Neural progenitor cell (in vitro differentiated cells): ENCODE data around the gene SRPK1. TPM values are rescaled to one million over a fixed set of nuclear protein-coding genes. Genes with fewer than 3 reads are reported as not detected.

Experiments used
- DNase-seq: peaks from one replicate; pipeline ENCODE4 v3.0.0-alpha.2; 2016; ENCODE audit warnings: low spot score
- H2AFZ ChIP-seq: fragments of 200-600 bp; sonication (generic); replicated peaks from 2 replicates; pipeline ENCODE4 v1.6.1; 2016; ENCODE audit warnings: antibody characterized with exemption
- H3F3A ChIP-seq: fragments of 200-600 bp; sonication (generic); 2 replicates; pipeline ENCODE4 v1.6.1; 2016; ENCODE audit warnings: antibody characterized with exemption, low read depth
- H3K27ac ChIP-seq: fragments of 200-600 bp; sonication (generic); 2 replicates; pipeline ENCODE4 v1.5.1; 2016; ENCODE audit warnings: mild to moderate bottlenecking
- H3K27me3 ChIP-seq: fragments of 200-600 bp; sonication (generic); 2 replicates; pipeline ENCODE4 v1.6.1; 2016; ENCODE audit warnings: mild to moderate bottlenecking, moderate library complexity
- H3K36me3 ChIP-seq: fragments of 200-600 bp; sonication (generic); 2 replicates; pipeline ENCODE4 v1.5.1; 2016
- H3K4me1 ChIP-seq: fragments of 200-600 bp; sonication (generic); 2 replicates; pipeline ENCODE4 v1.6.1; 2016; ENCODE audit warnings: mixed run types
- H3K4me2 ChIP-seq: fragments of 200-600 bp; sonication (generic); 2 replicates; pipeline ENCODE4 v1.6.1; 2016
- H3K4me3 ChIP-seq: fragments of 200-600 bp; sonication (generic); 2 replicates; pipeline ENCODE4 v1.5.1; 2016
- H3K79me2 ChIP-seq: fragments of 200-600 bp; sonication (generic); 2 replicates; pipeline ENCODE4 v1.6.1; 2016; ENCODE audit warnings: low read depth
- H3K9ac ChIP-seq: fragments of 200-600 bp; sonication (generic); 2 replicates; pipeline ENCODE4 v1.6.1; 2016
- H3K9me3 ChIP-seq: fragments of 200-600 bp; sonication (generic); 2 replicates; pipeline ENCODE4 v1.5.1; 2016; ENCODE audit warnings: low read depth
- H4K20me1 ChIP-seq: fragments of 200-600 bp; sonication (generic); 2 replicates; pipeline ENCODE4 v1.6.1; 2016; ENCODE audit warnings: low read depth
- H3K27ac Mint-ChIP-seq: 3 replicates; pipeline ENCODE4 v1.8.0; 2021; ENCODE audit warnings: mixed read lengths
- H3K27me3 Mint-ChIP-seq: 2 replicates; pipeline ENCODE4 v1.8.0; 2022; ENCODE audit warnings: low read depth, mild to moderate bottlenecking, inconsistent platforms, moderate library complexity, mixed read lengths; ENCODE audit not compliant: insufficient read depth
- H3K36me3 Mint-ChIP-seq: 3 replicates; pipeline ENCODE4 v1.8.0; 2021; ENCODE audit warnings: mixed read lengths
- H3K4me1 Mint-ChIP-seq: 3 replicates; pipeline ENCODE4 v1.8.0; 2021; ENCODE audit warnings: mixed read lengths
- H3K4me3 Mint-ChIP-seq: 3 replicates; pipeline ENCODE4 v1.8.0; 2021; ENCODE audit warnings: mild to moderate bottlenecking, moderate library complexity, mixed read lengths
- H3K9me3 Mint-ChIP-seq: 3 replicates; pipeline ENCODE4 v1.8.0; 2020; ENCODE audit warnings: mixed read lengths
- EZH2 ChIP-seq: fragments of 200-600 bp; sonication (generic); IDR thresholded peaks from 2 replicates; pipeline ENCODE4 v1.6.1; 2017; ENCODE audit warnings: antibody characterized with exemption, mild to moderate bottlenecking, moderate library complexity
- EZH2phosphoT487 ChIP-seq: fragments of 200-600 bp; sonication (generic); IDR thresholded peaks from 2 replicates; pipeline ENCODE4 v1.6.1; 2017; ENCODE audit warnings: antibody characterized with exemption
- total RNA-seq: library from RNA; depleted of rRNA; stranded (reverse); fragments of >200 nt; gene quantifications from 2 replicates; pipeline ENCODE4 v1.2.3, GENCODE V29; 2015; ENCODE audit warnings: low replicate concordance
- TF ChIP-seq, protein P1 (sequence below): fragments of 200-600 bp; sonication (generic); IDR thresholded peaks from 2 replicates; pipeline ENCODE4 v1.5.1; 2017; ENCODE audit warnings: antibody characterized with exemption, mild to moderate bottlenecking

SRPK1 gene
- total RNA-seq, 1 donor from 2014 or later: 181 TPM

DNA sequence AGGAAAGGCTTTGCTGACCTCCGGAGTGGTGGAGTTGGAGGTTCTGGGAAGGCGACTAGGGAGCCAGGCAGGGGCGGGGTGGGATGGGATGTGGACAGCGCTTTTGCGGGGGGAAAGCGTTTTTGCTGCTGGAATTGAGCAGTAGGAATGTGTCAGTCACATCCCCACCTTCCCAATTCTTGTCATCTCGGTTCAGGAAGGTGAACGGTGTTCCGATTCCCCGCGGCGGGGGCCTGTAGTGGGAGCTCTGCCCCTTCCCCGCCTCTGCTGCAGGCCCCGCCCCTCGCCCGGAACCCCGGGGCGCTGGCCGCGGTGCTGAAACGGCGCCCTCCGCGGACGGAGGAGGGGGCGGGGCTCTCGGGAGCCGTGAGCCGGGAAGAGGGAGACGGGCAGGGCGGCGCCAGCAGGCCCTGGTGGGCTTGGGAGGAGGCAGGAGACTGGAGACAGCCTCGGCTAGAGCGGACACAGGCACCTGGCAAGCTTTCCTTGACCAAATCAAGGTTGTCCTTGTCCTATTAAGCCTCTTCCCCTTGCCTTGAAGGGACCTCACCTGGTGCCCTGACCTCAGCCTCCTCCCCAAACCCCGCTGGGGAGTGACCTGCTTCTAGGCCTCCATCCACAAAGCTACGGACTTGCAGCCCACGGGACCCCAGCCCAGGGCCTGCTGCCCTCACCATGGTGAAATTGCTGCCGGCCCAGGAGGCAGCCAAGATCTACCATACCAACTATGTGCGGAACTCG, 115.7 kb downstream of the SRPK1 start, which contains the start of gene LHFPL5:
Gene LHFPL5, plus strand, starts transcription at position 357 of the 741 bp plus-strand sequence. Its CDS starts 319 bp downstream, at position 676.
- Histone ChIP-seq H4K20me1 (peaks cover 7% of the 10 kb centered on the region), H3K79me2 (no peaks in the 10 kb centered on the region), H3K4me3 (peak within 1 kb of the TSS; percentile 49), H3K27ac (no peak within 1 kb of the TSS), H3K9ac (no peak within 1 kb of the TSS), H3K36me3 (no peaks in the 10 kb centered on the region), H3K4me2 (peak within 1 kb of the TSS; percentile 72), H3K9me3 (no peaks in the 10 kb centered on the region), H2AFZ (peak within 1 kb of the TSS; percentile 61), H3K27me3 (no peaks in the 10 kb centered on the region), H3F3A (no peaks in the 10 kb centered on the region), H3K4me1 (no peaks in the 10 kb centered on the region)
- H3K36me3 Mint-ChIP-seq: no peaks in the 10 kb centered on the region
- H3K27me3 Mint-ChIP-seq: peaks cover 8% of the 10 kb centered on the region
- TF ChIP-seq EZH2 (no peak), EZH2phosphoT487 (no peak)
- TF ChIP-seq, protein P1, sequence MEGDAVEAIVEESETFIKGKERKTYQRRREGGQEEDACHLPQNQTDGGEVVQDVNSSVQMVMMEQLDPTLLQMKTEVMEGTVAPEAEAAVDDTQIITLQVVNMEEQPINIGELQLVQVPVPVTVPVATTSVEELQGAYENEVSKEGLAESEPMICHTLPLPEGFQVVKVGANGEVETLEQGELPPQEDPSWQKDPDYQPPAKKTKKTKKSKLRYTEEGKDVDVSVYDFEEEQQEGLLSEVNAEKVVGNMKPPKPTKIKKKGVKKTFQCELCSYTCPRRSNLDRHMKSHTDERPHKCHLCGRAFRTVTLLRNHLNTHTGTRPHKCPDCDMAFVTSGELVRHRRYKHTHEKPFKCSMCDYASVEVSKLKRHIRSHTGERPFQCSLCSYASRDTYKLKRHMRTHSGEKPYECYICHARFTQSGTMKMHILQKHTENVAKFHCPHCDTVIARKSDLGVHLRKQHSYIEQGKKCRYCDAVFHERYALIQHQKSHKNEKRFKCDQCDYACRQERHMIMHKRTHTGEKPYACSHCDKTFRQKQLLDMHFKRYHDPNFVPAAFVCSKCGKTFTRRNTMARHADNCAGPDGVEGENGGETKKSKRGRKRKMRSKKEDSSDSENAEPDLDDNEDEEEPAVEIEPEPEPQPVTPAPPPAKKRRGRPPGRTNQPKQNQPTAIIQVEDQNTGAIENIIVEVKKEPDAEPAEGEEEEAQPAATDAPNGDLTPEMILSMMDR: no peak
- H3K4me3 Mint-ChIP-seq: peak within 1 kb of the TSS; percentile 80
- peak; percentile 92 for DNase-seq
- H3K9me3 Mint-ChIP-seq: no peaks in the 10 kb centered on the region
- no peak within 1 kb of the TSS for H3K27ac Mint-ChIP-seq
- H3K4me1 Mint-ChIP-seq: peaks cover 2% of the 10 kb centered on the region

DNA sequence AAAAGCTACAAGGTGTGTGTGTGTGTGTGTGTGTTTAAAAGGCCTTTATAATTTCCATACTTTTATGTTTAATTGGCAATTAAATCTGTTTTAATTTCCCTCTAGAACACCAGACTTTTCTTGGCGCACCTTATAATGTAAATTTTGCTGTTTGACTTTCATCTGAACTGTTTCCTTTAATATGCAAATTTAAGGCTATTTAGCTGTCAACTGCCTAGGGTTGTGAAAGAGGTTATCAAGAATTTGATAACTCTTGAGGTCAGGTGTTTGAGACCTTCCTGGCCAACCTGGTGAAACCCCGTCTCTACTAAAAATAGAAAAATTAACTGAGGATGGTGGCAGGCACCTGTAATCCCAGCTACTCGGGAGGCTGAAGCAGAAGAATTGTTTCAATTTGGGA, 119.8 kb downstream of the SRPK1 start:
- TF ChIP-seq EZH2: no peak
- TF ChIP-seq, protein P1: no peak
- no peak for TF ChIP-seq EZH2phosphoT487
- no peaks in the 10 kb centered on the region for H3K36me3 Mint-ChIP-seq
- H3K27ac ChIP-seq: no peak overlapping the region

DNA sequence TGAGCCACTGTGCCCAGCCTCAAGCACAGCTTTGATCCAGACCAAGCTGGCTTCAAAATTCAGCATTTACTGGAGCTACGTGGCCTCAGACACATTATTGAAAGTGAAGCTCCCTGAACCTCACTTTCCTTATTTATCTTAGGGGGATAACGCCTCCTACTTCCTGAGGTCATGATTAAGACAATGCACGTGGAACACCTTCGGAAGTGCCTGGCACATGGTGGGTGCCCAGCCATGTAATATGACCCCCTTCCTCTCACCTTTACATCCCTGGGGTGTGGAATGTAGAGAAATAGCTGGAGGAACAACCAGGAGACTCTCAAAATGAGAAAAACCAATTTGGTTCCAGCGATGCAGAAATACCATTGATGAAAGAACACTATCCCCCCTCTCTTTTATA, 122.2 kb downstream of the SRPK1 start:
- Mint-ChIP-seq H3K4me3 (no peak overlapping the region), H3K36me3 (no peaks in the 10 kb centered on the region), H3K9me3 (peaks cover 3% of the 10 kb centered on the region), H3K27ac (no peak overlapping the region), H3K27me3 (peaks cover 6% of the 10 kb centered on the region), H3K4me1 (peaks cover 8% of the 10 kb centered on the region)
- Histone ChIP-seq H4K20me1 (no peaks in the 10 kb centered on the region), H3K36me3 (no peaks in the 10 kb centered on the region), H3K9ac (no peak overlapping the region), H2AFZ (no peak overlapping the region), H3K9me3 (no peaks in the 10 kb centered on the region), H3K4me3 (no peak overlapping the region), H3K4me1 (no peaks in the 10 kb centered on the region), H3F3A (no peaks in the 10 kb centered on the region), H3K27me3 (no peaks in the 10 kb centered on the region), H3K79me2 (no peaks in the 10 kb centered on the region), H3K4me2 (no peak overlapping the region), H3K27ac (no peak overlapping the region)
- no peak for DNase-seq
- TF ChIP-seq, protein P1: no peak
- TF ChIP-seq EZH2 (no peak), EZH2phosphoT487 (no peak)

More for the DNA sequence above, 119.8 kb downstream of the SRPK1 start:
- Histone ChIP-seq H3K27me3 (no peaks in the 10 kb centered on the region), H3K9me3 (no peaks in the 10 kb centered on the region), H3K79me2 (no peaks in the 10 kb centered on the region), H2AFZ (no peak overlapping the region), H3F3A (no peaks in the 10 kb centered on the region), H4K20me1 (peaks cover 7% of the 10 kb centered on the region), H3K4me3 (no peak overlapping the region), H3K4me1 (no peaks in the 10 kb centered on the region), H3K36me3 (no peaks in the 10 kb centered on the region), H3K4me2 (no peak overlapping the region), H3K9ac (no peak overlapping the region)
- peaks cover 9% of the 10 kb centered on the region for H3K4me1 Mint-ChIP-seq
- DNase-seq: no peak
- H3K9me3 Mint-ChIP-seq: peaks cover 2% of the 10 kb centered on the region
- H3K27ac Mint-ChIP-seq: no peak overlapping the region
- no peak overlapping the region for H3K4me3 Mint-ChIP-seq
- H3K27me3 Mint-ChIP-seq: peaks cover 7% of the 10 kb centered on the region
